HAP-1 (cell line): ENCODE data around the gene CHRNA3.
"Not testable (repeated sequence)": the region's sequence is repeated elsewhere in the genome, so short reads cannot be mapped to it uniquely, and the experiment has no call there.

Experiments
- DNase-seq, 2 experiments: peaks; one replicate each; pipeline ENCODE4 v3.0.0-alpha.2; 2016 to 2020; ENCODE audit warnings: low spot score in 2 of 2
- H3K27me3 ChIP-seq: fragments of 250-450 bp; sonication (Bioruptor Pico); 2 replicates; pipeline ENCODE4 v1.5.1; 2020; ENCODE audit warnings: low read depth, mild to moderate bottlenecking, moderate library complexity
- H3K36me3 ChIP-seq: fragments of 250-450 bp; sonication (Bioruptor Pico); replicated peaks from 2 replicates; pipeline ENCODE4 v1.5.1; 2020; ENCODE audit warnings: mild to moderate bottlenecking
- H3K4me1 ChIP-seq: fragments of 250-450 bp; sonication (Bioruptor Pico); 2 replicates; pipeline ENCODE4 v1.5.1; 2020; ENCODE audit warnings: mild to moderate bottlenecking
- H3K4me3 ChIP-seq: fragments of 250-450 bp; sonication (Bioruptor Pico); 2 replicates; pipeline ENCODE4 v1.5.1; 2020; ENCODE audit warnings: mild to moderate bottlenecking, moderate library complexity
- H3K9me3 ChIP-seq: fragments of 250-450 bp; sonication (Bioruptor Pico); 2 replicates; pipeline ENCODE4 v1.5.1; 2020; ENCODE audit warnings: mild to moderate bottlenecking, moderate library complexity
- in situ Hi-C: fragments of 300-500 bp; cut with MboI; formaldehyde crosslinking; loops from 3 replicates; pipeline ENCODE4 v1.14.3; 2020; ENCODE audit warnings: low sequenced_read_pairs, inconsistent platforms, mixed read lengths

CHRNA3 gene

DNA sequence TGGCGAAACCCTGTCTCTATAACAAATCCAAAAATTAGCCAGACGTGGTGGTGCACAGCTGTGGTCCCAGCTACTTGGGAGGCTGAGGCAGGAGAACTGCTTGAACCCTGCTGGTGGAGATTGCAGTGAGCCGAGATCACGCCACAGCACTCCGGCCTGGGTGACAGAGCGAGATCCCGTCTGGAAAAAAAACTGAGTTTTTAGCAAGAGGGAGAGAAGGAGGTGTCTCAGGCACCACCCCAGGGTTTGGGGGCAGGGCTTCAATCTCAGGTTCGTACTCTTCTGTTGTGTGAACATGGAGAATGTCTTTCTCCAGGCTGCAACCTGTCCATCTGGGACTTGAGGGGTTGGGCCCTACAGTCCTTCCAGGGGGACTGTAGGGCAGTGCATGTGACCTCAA lies 2.7 kb downstream of the CHRNA3 start:
- H3K4me3 ChIP-seq: no peak overlapping the region
- no peak for DNase-seq
- no peaks in the 10 kb centered on the region for H3K36me3 ChIP-seq
- no peaks in the 10 kb centered on the region for H3K9me3 ChIP-seq
- in situ Hi-C loops: loop anchor here (5.0 kb wide), 2 partner anchors 89 to 134 kb away; no protein-coding TSS in a partner anchor
- H3K27me3 ChIP-seq: peaks cover 33% of the 10 kb centered on the region
- peaks cover 4% of the 10 kb centered on the region; the same call in 1 of the 2 replicates for H3K4me1 ChIP-seq

GRCh38 chr15:78617516-78617915 lies 3.3 kb downstream of the CHRNA3 start:
- H3K4me1 ChIP-seq: peaks cover 4% of the 10 kb centered on the region; the same call in 1 of the 2 replicates
- H3K9me3 ChIP-seq: no peaks in the 10 kb centered on the region
- DNase-seq: no peak
- H3K4me3 ChIP-seq: no peak overlapping the region
- in situ Hi-C loops: loop anchor here (5.0 kb wide), 2 partner anchors 90 to 135 kb away; no protein-coding TSS in a partner anchor
- H3K36me3 ChIP-seq: no peaks in the 10 kb centered on the region
- H3K27me3 ChIP-seq: peaks cover 32% of the 10 kb centered on the region

GRCh38 chr15:78617076-78617475 lies 3.7 kb downstream of the CHRNA3 start:
- no peak for DNase-seq
- Histone ChIP-seq H3K4me1 (peaks cover 4% of the 10 kb centered on the region; the same call in 1 of the 2 replicates), H3K9me3 (no peaks in the 10 kb centered on the region), H3K36me3 (no peaks in the 10 kb centered on the region), H3K4me3 (no peak overlapping the region), H3K27me3 (peaks cover 27% of the 10 kb centered on the region)
- in situ Hi-C loops: loop anchor here (5.0 kb wide), 2 partner anchors 90 to 135 kb away; no protein-coding TSS in a partner anchor

- Histone ChIP-seq H3K36me3 (no peaks in the 10 kb centered on the region), H3K27me3 (peaks cover 22% of the 10 kb centered on the region), H3K9me3 (no peaks in the 10 kb centered on the region), H3K4me1 (peaks cover 4% of the 10 kb centered on the region; the same call in 1 of the 2 replicates), H3K4me3 (no peak overlapping the region)
- no peak for DNase-seq
- in situ Hi-C loops: loop anchor here (5.0 kb wide), 2 partner anchors 91 to 136 kb away; no protein-coding TSS in a partner anchor
Measured at GRCh38 chr15:78616506-78616905, 4.3 kb downstream of the CHRNA3 start.

DNA sequence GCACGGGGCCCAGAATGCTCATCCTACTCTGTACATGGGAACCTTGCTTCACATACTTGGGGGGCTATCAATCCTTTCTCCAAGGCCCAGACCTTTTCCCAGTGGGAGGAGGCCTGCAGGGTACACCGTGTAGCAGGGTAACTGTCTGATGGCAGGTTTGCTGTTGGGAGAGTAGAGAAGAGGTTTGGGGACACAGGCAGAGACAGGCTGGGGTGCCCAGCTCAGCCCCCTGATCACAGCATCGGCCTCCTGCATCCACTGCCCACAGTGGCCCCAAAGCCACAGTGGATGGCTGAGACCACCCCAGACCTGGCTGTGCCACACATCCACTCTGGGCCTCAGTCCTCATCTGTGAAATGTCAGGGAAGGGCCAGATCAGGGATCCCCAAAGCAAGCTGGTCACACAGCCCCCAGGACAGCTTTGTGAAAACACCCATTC lies 5.6 kb downstream of the CHRNA3 start:
- H3K4me3 ChIP-seq: no peak overlapping the region
- peaks cover 10% of the 10 kb centered on the region for H3K27me3 ChIP-seq
- H3K36me3 ChIP-seq: no peaks in the 10 kb centered on the region
- peaks cover 4% of the 10 kb centered on the region; the same call in 1 of the 2 replicates for H3K4me1 ChIP-seq
- in situ Hi-C loops: loop anchor here (5.0 kb wide), 2 partner anchors 92 to 137 kb away; no protein-coding TSS in a partner anchor
- no peaks in the 10 kb centered on the region for H3K9me3 ChIP-seq
- DNase-seq: no peak

- in situ Hi-C loops: no loop called here
Measured at GRCh38 chr15:78614021-78614420, 6.8 kb downstream of the CHRNA3 start.

GRCh38 chr15:78609551-78609950 lies 11.2 kb downstream of the CHRNA3 start:
- H3K27me3 ChIP-seq, H3K36me3 ChIP-seq, in situ Hi-C loops: not testable (repeated sequence)

More at GRCh38 chr15:78614021-78614420, 6.8 kb downstream of the CHRNA3 start:
- Histone ChIP-seq H3K36me3 (no peaks in the 10 kb centered on the region), H3K4me1 (no peaks in the 10 kb centered on the region), H3K27me3 (peaks cover 7% of the 10 kb centered on the region; the same call in 1 of the 2 replicates), H3K9me3 (peaks cover 7% of the 10 kb centered on the region), H3K4me3 (no peak overlapping the region)
- DNase-seq: no peak

GRCh38 chr15:78605680-78606079 lies 15.1 kb downstream of the CHRNA3 start:
- H3K9me3 ChIP-seq: peaks cover 12% of the 10 kb centered on the region
- H3K4me1 ChIP-seq: no peaks in the 10 kb centered on the region
- in situ Hi-C loops: no loop called here
- DNase-seq: no peak
- no peak overlapping the region for H3K4me3 ChIP-seq
- no peaks in the 10 kb centered on the region for H3K36me3 ChIP-seq
- H3K27me3 ChIP-seq: peaks cover 7% of the 10 kb centered on the region; the same call in 1 of the 2 replicates

More at GRCh38 chr15:78609551-78609950, 11.2 kb downstream of the CHRNA3 start:
- DNase-seq, H3K4me1 ChIP-seq, H3K4me3 ChIP-seq: not testable (repeated sequence)
- peaks cover 12% of the 10 kb centered on the region for H3K9me3 ChIP-seq

- peaks cover 7% of the 10 kb centered on the region; the same call in 1 of the 2 replicates for H3K27me3 ChIP-seq
- DNase-seq: no peak
- H3K4me3 ChIP-seq: no peak overlapping the region
- H3K36me3 ChIP-seq: 0 out of 2 replicates have a peak, but pooled peaks cover under 1% of the 10 kb centered on the region
- H3K9me3 ChIP-seq: peaks cover 12% of the 10 kb centered on the region
- in situ Hi-C loops: no loop called here
- no peaks in the 10 kb centered on the region for H3K4me1 ChIP-seq
Measured at GRCh38 chr15:78605201-78605600, 15.6 kb downstream of the CHRNA3 start.

DNA sequence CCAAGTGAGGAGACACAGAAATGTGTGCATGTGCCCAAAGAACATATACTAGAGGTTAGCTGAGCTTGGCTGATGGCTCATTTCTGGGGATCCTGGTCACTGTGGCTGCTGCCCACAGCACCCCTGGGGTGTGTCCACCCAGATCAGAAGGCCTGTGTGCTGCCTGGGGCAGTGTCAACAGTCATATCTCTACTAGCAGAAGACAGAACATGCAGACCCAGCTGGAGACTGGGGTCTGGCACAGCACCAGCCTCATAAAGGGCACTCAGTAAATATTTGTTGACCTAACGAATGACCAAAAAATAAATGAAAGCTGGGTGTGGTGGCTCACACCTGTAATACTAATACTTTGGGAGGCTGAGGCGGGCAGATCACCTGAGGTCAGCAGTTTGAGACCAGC lies 16.4 kb downstream of the CHRNA3 start:
- in situ Hi-C loops: no loop called here
- DNase-seq: no peak
- no peak overlapping the region for H3K4me3 ChIP-seq
- peaks cover 3% of the 10 kb centered on the region; the same call in 1 of the 2 replicates for H3K27me3 ChIP-seq
- H3K4me1 ChIP-seq: no peaks in the 10 kb centered on the region
- 0 out of 2 replicates have a peak, but pooled peaks cover 3% of the 10 kb centered on the region for H3K36me3 ChIP-seq
- H3K9me3 ChIP-seq: peaks cover 8% of the 10 kb centered on the region

DNA sequence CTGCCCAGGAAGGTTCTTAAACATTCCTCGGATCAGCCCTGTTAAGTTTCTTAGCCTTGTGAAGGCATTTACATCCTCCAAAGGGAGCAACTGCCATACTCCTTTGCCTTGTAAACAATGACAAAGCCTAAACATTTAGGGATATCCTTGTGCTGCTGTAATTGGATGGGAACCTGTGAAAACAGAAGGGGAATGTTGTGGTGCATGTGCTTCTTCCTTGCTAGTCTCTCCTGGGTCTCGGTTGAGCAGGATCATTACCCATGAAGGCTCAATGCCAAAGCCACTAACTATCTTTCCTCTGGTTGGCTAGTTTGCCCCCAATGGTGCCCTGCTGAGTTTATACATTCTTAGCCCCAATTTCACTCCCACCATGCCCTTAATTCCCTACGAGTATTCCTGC lies 17.3 kb downstream of the CHRNA3 start:
- Histone ChIP-seq H3K9me3 (no peaks in the 10 kb centered on the region; the same call in 1 of the 2 replicates), H3K4me3 (no peak overlapping the region), H3K27me3 (no peaks in the 10 kb centered on the region; the same call in 1 of the 2 replicates), H3K36me3 (0 out of 2 replicates have a peak, but pooled peaks cover 3% of the 10 kb centered on the region), H3K4me1 (no peaks in the 10 kb centered on the region)
- in situ Hi-C loops: no loop called here
- DNase-seq: no peak

GRCh38 chr15:78599189-78599588 lies 21.6 kb downstream of the CHRNA3 start:
- no peaks in the 10 kb centered on the region for H3K9me3 ChIP-seq
- no peak for DNase-seq
- H3K4me3 ChIP-seq: no peak overlapping the region

GRCh38 chr15:78598348-78598747 lies 22.4 kb downstream of the CHRNA3 start:
- Histone ChIP-seq H3K4me1 (no peaks in the 10 kb centered on the region), H3K9me3 (no peaks in the 10 kb centered on the region), H3K36me3 (peaks cover 4% of the 10 kb centered on the region), H3K4me3 (no peak overlapping the region), H3K27me3 (no peaks in the 10 kb centered on the region)
- in situ Hi-C loops: no loop called here
- no peak for DNase-seq

More at GRCh38 chr15:78599189-78599588, 21.6 kb downstream of the CHRNA3 start:
- in situ Hi-C loops: no loop called here
- H3K27me3 ChIP-seq: no peaks in the 10 kb centered on the region
- H3K36me3 ChIP-seq: peaks cover 3% of the 10 kb centered on the region; the same call in 1 of the 2 replicates
- H3K4me1 ChIP-seq: no peaks in the 10 kb centered on the region

GRCh38 chr15:78597583-78597982 lies 23.2 kb downstream of the CHRNA3 start:
- Histone ChIP-seq H3K4me3 (no peak overlapping the region), H3K36me3 (peaks cover 8% of the 10 kb centered on the region), H3K4me1 (no peaks in the 10 kb centered on the region), H3K9me3 (no peaks in the 10 kb centered on the region), H3K27me3 (no peaks in the 10 kb centered on the region)
- DNase-seq: no peak
- in situ Hi-C loops: no loop called here
